Vein endothelial cell (primary cell): Measurements from ENCODE around the gene ANK2. TPM values are rescaled to one million over a fixed set of nuclear protein-coding genes. Genes with fewer than 3 reads are reported as not detected.

ENCODE experiments used
- small RNA-seq: library from RNA; depleted of rRNA; stranded (forward); fragments of <200 nt; gene quantifications from one replicate; pipeline ENCODE3, GENCODE V24; 2012
- total RNA-seq: library from RNA; depleted of rRNA; stranded (reverse); fragments of >200 nt; gene quantifications from 2 replicates; pipeline ENCODE4 v1.2.3, GENCODE V29; 2012

ANK2 gene
- total RNA-seq = 1.3 and 9.4 TPM in 2 replicates

DNA sequence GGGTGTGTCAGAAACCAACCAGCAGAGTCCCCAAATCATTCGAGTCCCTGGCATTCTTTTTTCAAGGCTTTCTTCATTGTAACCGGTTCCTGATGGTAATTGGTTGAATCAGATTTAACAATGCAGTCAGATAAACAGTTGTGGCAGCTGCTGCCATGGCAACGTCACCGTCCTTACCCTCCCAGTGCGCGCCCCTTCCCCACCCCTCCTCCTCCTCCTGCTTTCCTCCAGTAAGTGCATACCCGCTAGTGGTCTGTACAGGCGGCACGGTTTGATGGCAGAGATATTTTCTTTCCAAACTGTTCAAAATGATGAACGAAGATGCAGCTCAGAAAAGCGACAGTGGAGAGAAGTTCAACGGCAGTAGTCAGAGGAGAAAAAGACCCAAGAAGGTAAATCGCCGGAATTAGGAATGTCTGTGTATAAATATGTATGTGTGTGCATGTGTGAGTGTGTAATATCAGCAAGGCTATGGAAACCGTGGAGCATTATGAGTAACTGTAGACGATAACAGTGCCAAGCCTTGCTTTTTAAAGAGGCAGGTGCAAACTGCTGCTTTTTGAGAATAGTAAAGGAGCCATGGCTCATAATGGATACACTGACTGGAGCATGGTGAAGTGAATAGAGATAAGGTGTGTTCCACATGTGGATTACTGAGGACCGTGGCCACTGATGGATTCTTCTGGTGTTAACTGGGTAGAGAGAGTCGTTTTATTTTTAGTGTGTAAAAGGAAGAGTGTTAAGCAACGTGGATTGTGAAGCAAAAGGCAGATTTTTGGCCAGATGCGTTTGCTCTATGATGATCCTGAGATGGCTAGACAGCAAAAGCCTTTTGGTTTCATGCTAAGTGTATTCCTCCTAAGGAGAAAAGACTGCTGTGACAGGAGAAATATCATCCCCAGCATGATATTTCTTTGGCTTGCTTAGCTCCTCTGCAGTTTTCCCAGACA, at the start of gene ANK2:
Gene ANK2 (plus strand): TSS at position 233 of the 950 bp plus-strand sequence. CDS start 76 bp downstream, at position 309.

Small RNA genes lying within 50 kb of the gene (small RNA-seq; reads per million reads assigned to genes)
- gene MIR8082 = not detected
- gene RN7SL184P = not detected
- 0.19 reads per million for gene RNU1-138P
